ENCODE results near the gene LDLRAP1.

GRCh38 chr1:25548601-25549000 lies 5.2 kb downstream of the LDLRAP1 start:
- TF ChIP-seq EZH2phosphoT487 (IDR thresholded peaks at IDR 0.05; ENCODE audit: insufficient read depth, low read depth): no peak
- no peak for TF ChIP-seq EZH2 (IDR thresholded peaks at IDR 0.05; ENCODE audit: insufficient read depth, poor library complexity, severe bottlenecking)

All from GM23248 (cell line).